Measurements from ENCODE around the gene SLIT3.

SLIT3 gene

GRCh38 chr5:168910874-168911273 is 390.1 kb downstream of the SLIT3 start:
- DNase-seq = no peak

GRCh38 chr5:168908207-168908606 is 392.7 kb downstream of the SLIT3 start:
- no peak for DNase-seq

GRCh38 chr5:168903061-168903460 is 397.9 kb downstream of the SLIT3 start:
- no peak for DNase-seq

GRCh38 chr5:168899673-168900072 is 401.3 kb downstream of the SLIT3 start:
- DNase-seq = no peak

DNA sequence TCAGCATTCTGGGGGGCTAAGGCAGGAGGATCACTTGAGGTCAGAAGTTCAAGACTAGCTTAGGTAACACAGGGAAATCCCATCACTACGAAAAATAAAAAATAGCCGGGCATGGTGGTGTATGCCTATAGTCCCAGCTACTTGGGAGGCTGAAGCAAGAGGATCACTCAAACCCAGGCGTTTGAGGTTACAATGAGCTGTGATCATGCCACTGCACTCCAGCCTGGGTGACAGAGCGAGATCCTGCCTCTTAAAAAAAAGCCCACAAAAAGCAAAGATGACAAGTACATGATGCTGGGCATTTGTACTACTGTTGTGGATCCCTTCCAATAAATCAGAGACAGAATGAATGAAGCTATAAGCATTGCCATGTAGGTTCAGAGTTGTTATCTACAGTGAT is 401.7 kb downstream of the SLIT3 start:
- no peak for DNase-seq

DNA sequence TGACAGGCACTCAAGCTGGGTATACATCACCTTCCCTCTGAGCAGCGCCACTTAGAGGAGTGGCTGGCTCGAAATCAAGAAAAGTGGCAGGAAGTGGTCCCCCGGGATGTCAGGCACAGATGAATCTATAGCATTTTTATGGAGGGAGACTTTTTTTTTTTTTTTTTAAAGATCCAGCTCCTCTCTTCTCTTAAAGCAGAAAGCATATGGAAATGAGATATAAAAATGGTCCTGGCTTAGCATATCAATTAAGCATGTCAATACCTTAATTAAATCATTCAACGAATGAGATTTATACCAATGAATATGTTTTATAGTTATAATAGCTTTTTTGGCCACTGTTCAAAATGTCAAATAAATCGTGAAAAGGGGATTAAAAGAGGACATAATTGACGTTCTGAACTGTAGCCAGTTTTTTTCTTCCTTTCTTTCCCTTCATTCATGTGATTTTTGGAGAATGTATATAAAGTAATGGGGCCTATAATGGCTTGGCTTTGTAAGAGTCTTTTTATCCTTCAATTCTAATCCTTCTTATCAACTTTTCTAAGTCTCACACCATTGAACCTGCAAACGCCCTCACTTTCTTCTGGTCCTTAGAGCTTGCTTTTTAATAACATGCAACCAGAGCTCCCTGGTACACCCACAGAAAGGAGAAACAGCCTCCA is 402.6 kb downstream of the SLIT3 start:
- no peak for DNase-seq

GRCh38 chr5:168897387-168898122 is 403.4 kb downstream of the SLIT3 start:
- DNase-seq = no peak

DNA sequence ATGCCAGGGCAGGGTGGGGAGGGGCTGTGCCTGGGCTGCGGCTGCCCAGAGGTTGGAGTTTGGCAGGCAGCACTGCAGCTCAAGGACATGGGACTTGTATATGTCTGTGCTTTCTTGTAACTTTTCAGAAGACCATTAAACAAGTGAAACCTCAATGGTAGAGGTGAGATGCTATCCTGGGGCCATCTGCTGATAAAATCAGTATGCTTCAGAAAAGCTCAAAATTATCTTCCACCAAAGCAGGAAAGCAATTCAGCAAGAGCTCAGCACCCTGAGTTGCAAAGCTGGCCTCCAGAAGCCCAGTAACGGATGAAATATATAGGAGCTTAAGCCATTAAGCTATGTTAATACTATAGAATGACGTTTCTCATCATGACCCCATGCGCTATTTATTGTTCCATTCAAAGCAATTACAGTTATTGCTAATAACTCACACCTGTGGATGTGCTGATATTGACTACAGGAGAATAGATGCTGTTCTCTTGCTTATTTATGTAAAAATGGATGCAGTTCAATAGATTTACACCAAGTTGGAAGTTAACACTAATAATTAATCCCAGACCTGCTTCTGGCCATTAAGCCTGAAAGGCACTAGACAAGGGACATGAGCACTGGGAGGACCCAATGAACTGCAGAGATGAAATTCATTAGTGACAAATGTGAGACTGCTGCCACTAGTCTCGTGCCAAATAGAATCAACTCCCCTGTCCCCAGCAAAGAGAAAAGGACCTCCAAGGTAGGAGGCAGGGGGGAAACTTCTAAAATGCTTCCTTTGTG is 405.5 kb downstream of the SLIT3 start:
- no peak for DNase-seq

DNA sequence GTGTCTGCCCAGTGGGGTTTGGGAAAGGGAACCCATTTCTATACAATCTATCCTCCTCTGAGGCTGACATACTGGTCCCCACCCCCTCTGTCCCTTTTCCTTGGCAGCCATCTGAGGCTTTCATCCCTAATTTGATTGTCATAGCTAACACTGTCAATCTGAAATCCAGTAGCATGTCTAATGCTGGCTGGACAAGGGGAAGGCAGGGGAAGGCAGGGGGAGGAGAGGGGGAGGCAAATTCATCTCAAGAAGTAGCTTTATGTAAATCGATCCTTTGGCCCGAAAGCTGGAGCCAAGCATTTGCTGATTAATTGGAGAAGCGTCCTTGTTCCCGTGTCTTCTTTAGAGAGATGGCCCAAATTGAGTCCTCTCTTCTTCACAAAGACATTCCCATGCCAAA is 407.7 kb downstream of the SLIT3 start:
- DNase-seq = no peak

DNA sequence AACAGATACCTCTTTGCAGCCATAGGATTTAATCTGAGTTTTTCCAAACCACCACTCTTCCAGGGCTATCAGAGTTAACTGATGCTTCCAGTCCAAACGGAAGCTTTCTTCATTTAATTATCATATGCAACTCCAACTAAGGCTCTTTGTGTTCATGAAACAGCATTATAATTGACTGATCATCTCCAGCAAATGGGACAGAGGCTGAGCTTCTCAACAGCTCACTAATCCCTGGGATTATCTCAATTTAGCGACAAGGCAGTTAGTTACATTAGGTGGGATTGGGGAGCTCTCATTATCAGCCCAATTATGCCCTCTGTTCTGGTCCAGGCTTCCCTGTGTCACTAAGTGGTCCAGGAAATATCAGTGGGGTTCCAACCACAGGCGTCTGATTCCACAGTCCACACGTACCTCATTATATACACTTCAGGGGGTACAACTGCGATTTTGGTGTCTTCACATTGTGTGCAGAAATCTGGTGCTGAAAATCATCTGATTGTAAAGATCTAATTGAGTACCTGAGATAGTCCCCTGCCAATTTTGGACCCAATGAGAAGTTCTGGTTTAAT is 408.2 kb downstream of the SLIT3 start:
- DNase-seq = no peak

- no peak for DNase-seq
Observed at GRCh38 chr5:168890816-168891812, 409.8 kb downstream of the SLIT3 start.

GRCh38 chr5:168889039-168889438 is 411.9 kb downstream of the SLIT3 start:
- DNase-seq = no peak

- no peak for DNase-seq
Observed at GRCh38 chr5:168887931-168888330, 413.0 kb downstream of the SLIT3 start.

DNA sequence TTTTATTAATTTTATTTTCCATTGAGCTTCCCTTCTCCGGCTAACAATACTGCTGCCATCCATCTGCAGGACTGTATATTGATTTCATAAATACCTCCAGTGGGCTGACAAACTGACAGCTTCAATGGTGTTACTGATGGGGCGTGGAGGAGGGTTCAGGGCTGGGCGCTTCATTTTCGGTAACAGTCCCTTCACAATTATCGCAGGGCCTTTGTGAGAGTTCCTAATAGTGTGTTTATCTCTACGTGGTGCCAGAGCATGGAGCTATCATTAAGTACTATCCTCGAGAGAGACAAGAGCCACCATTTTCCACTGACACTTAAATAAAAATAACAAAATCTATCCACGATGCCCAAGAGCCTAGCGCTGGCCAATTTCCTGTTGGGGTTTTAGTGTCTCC is 414.8 kb downstream of the SLIT3 start:
- no peak for DNase-seq

GRCh38 chr5:168885324-168886120 is 415.4 kb downstream of the SLIT3 start:
- no peak for DNase-seq

DNA sequence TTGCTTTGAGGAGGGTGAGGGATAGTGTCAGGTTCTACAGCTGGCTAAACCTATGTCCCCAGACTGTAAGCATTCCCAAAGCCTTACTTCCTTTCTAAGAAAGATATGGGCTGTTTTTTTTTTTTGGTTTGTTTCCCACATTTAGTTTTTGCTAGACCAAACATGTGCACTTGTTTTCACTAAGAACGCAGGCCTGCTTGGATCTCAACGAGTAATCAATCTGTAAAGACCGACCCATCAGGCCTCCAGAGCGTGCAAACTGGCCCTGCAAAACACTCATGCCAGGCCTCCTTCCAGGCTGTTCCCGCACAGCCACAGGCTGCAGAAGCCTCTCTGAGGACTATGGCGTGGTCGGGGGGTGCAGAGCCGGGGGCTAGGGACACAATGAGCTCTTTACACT is 416.9 kb downstream of the SLIT3 start:
- no peak for DNase-seq

DNA sequence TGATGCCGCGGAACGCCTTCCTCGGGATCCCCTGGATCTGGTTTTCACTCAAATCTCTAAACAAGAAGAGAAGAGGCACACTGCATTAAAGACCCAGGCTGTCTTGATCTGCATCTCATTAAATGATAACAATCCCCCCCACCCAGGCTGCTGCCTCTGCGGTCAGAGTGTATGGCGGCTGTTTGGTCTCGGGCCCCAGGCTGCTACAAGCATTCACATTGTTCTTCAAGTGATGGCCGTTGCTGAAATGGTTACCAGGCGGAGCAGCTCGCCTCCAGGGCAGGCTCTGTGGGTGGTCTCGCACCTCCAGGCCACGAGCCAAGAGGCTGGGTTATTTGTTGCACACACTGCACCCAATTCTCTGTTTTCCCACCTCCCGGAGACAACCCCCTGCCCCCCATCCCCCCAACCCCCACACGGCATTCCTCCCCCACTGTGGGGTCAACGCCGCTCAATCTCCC is 417.6 kb downstream of the SLIT3 start:
- DNase-seq = no peak

DNA sequence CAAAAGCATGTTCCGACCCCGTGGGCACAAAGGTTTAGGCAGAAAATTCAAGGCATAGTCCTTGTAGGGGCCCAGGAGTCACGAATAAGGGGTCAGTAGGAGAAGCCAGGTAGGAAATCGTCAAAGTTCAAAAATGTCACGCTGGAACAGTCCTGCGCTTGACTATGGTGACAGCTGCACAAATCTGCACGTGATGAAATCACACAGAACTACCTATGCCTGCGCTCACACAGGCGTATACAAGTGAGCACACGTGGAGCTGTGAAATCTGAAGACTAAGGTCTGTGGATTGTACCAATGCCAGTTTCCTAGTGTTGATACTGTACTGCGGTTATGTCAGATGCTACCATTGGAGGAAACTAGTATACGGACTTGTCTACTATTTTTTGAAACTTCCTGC is 418.7 kb downstream of the SLIT3 start:
- no peak for DNase-seq

GRCh38 chr5:168881427-168882149 is 419.4 kb downstream of the SLIT3 start:
- no peak for DNase-seq

DNA sequence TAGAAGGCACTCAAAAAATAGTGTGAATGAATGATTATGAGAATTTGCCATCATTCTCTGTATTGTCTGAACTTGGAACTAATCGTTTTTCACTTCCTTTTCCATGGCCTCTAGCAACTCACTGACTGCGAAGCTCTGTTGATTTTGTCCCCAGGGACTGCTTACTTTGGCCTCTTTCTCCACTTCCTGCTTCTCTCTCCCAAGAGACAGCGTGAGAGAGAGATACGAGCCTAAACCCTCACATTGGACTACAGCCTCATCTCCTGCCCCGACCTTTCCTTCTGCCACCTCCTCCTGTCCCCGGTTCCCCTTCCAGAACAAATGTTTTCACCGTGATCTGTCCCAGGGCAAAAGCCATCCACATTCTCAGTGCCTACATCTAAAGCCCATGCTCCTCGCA is 421.0 kb downstream of the SLIT3 start:
- DNase-seq = no peak

DNA sequence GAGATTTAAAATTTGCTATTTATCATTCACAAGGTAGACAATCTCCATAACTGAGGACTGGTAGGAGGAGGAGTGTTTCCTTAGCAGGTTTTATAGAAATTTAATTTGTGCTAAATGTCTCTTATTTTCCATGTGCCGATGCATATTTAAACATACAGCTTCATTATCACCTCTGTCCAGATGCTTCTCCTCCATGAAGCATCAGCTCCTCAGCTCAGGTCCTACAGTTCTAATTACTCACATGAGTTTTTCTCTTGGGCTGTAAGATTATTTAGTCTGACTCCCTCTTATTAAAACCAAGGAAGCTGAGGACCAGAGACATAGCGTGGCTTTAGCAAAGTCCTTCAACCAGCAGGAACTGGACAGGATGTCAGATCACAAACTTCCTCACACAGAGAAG is 421.6 kb downstream of the SLIT3 start:
- no peak for DNase-seq

Measured in NK-92 treated with Interleukin-12 subunit alpha and Interleukin-12 subunit beta, amount 100 ng/mL, for 24 hours (cell line).